AG04449 (cell line): ENCODE measurements around the gene RBMS3.
"Not testable (repeated sequence)": the region's sequence is repeated elsewhere in the genome, so short reads cannot be mapped to it uniquely, and the experiment has no call there.

Experiments used
- CTCF ChIA-PET: fragments of 350-600 bp; formaldehyde crosslinking; extraction: SDS; loops from one replicate; lab custom pipeline; 2021; ENCODE audit warnings: antibody characterized with exemption; lab: Yijun Ruan, JAX
- POLR2A ChIA-PET: fragments of 400-600, 350-600 bp; formaldehyde crosslinking; extraction: SDS; loops from one replicate; lab custom pipeline; 2020; ENCODE audit warnings: antibody characterized with exemption, inconsistent platforms; lab: Yijun Ruan, JAX
- DNase-seq: peaks from one replicate; pipeline ENCODE4 v3.0.0-alpha.2; 2010; ENCODE audit warnings: low read depth, low spot score
- H3K4me3 ChIP-seq: 2 replicates; pipeline ENCODE4 v1.5.1; 2011; ENCODE audit warnings: low read depth, mild to moderate bottlenecking, control low read depth, low read length
- TF ChIP-seq, protein P1 (sequence below): IDR thresholded peaks from one replicate; pipeline ENCODE4 v1.5.1; 2011; ENCODE audit warnings: mild to moderate bottlenecking, moderate library complexity, low read length, control low read depth, inconsistent platforms; ENCODE audit not compliant: insufficient read depth; ENCODE audit errors: missing control alignments

The RBMS3 gene

DNA sequence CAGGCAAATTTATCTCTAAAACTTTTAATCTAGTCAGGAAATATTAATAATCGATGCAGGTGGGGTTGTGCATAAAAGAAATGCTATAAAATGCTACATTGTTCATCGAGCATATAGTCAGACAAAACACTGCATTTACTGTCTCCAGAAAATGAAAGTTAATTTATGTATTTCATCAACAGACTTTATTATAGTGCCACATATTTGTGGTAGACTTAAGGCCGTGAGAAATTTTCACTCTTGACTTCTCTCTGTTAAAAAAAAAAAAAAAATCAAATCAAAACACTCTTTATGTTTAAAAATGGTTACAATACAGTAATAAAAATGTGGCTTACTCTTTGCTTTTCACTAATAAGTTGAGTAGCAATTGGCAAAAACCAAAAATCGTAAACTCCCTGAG lies 67.4 kb downstream of the RBMS3 start:
- ChIA-PET POLR2A (interaction anchor here (0.7 kb wide), 1 partner anchor 22 kb away, joined by 3 read pairs; no protein-coding TSS in a partner anchor), CTCF (no interaction called here)
- H3K4me3 ChIP-seq = no peak overlapping the region
- TF ChIP-seq, protein P1, sequence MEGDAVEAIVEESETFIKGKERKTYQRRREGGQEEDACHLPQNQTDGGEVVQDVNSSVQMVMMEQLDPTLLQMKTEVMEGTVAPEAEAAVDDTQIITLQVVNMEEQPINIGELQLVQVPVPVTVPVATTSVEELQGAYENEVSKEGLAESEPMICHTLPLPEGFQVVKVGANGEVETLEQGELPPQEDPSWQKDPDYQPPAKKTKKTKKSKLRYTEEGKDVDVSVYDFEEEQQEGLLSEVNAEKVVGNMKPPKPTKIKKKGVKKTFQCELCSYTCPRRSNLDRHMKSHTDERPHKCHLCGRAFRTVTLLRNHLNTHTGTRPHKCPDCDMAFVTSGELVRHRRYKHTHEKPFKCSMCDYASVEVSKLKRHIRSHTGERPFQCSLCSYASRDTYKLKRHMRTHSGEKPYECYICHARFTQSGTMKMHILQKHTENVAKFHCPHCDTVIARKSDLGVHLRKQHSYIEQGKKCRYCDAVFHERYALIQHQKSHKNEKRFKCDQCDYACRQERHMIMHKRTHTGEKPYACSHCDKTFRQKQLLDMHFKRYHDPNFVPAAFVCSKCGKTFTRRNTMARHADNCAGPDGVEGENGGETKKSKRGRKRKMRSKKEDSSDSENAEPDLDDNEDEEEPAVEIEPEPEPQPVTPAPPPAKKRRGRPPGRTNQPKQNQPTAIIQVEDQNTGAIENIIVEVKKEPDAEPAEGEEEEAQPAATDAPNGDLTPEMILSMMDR = no peak
- DNase-seq = no peak

DNA sequence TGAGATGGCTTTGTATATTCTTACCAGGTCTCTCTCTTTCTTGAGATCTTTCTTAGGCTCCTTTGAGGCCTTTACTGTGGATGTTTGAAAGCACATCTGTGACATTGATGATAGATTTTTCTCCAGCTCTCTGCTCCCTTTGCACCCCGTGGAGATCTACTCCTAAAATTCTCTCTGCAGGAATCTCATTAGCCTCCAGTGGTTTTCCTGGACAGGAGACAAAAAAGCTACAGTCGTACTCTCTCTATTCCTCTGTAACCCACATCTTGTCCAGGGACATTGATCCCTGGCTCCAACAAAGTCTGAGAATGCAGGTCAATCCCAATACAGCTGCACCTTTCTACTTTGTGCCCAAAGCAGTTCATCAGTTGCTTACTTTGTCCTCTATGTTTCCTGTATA lies 68.2 kb downstream of the RBMS3 start:
- H3K4me3 ChIP-seq = no peak overlapping the region
- no peak for DNase-seq
- CTCF ChIA-PET = no interaction called here
- TF ChIP-seq, protein P1 = no peak
- POLR2A ChIA-PET = interaction anchor here (0.7 kb wide), 1 partner anchor 21 kb away, joined by 3 read pairs; no protein-coding TSS in a partner anchor

DNA sequence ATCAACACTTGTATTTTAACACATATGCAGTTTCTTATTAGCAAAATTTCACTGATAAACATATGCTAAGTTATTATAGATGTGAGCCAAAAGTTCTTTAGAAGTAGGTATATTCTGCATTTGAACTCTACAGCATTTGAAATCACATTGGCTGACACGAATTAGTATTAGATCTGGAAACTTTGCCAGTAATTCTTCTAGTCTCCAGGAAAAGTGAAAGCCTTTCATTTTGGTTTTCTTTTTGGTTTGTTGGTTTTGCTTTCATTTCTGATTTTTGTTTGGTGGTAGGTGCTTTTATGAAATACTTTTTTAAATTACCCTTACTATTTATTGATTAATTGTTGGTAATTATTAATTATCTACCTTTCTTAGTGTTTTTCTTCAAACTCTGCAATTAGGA lies 72.9 kb downstream of the RBMS3 start:
- ChIA-PET CTCF (no interaction called here), POLR2A (no interaction called here)
- H3K4me3 ChIP-seq = no peak overlapping the region
- no peak for DNase-seq
- TF ChIP-seq, protein P1 = no peak

DNA sequence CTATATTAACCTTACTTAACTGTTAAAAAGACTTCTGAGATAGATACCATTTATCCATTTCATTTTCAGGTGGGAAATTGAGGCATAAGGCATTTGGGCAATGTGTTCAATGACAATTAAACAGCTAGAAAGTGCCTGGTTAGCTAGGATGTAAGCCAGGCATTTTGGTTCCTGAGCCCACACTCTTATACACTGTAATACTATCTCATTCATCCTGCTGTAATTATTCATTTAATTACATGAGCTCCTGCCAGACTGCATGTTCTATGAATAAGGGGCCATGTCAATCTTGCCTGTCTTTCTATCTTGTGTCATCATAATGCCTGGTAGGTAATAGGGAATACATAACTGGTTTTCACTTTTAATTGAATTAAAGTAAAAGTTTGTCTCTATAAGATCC lies 74.0 kb downstream of the RBMS3 start:
- CTCF ChIA-PET = no interaction called here
- no peak for DNase-seq
- H3K4me3 ChIP-seq = no peak overlapping the region
- POLR2A ChIA-PET = no interaction called here
- TF ChIP-seq, protein P1 = no peak

DNA sequence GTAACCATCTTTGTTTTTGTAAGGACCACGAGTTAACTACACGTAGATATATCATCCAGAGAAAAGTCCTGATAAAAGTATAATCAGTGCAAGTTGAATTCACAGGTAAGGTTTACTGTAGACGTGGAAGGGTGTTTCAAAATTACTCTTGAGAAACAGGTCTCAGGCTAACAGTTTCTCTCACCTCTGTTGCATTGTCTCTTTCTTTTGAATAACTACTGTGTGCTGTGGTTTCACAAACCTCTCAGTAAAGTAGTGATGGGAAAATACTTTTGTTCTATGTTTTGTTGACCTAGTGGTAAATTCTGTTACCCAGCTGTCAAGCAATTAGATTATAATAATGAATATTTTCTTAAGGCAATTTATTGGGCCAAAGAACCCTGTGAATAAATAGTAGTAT lies 75.2 kb downstream of the RBMS3 start:
- H3K4me3 ChIP-seq = no peak overlapping the region
- ChIA-PET CTCF (no interaction called here), POLR2A (no interaction called here)
- no peak for DNase-seq
- TF ChIP-seq, protein P1 = no peak

DNA sequence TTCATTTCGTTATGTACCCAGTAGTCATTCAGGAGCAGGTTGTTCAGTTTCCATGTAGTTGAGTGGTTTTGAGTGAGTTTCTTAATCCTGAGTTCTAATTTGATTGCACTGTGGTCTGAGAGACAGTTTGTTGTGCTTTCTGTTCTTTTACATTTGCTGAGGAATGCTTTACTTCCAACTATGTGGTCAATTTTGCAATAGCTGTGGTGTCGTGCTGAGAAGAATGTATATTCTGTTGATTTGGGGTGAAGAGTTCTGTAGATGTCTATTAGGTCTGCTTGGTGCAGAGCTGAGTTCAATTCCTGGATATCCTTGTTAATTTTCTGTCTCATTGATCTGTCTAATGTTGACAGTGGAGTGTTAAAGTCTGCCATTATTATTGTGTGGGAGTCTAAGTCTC lies 79.4 kb downstream of the RBMS3 start:
- H3K4me3 ChIP-seq, DNase-seq, POLR2A ChIA-PET: not testable (repeated sequence)
- CTCF ChIA-PET = interaction anchor here (0.7 kb wide), 1 partner anchor 12 kb away, joined by 3 read pairs; no protein-coding TSS in a partner anchor

DNA sequence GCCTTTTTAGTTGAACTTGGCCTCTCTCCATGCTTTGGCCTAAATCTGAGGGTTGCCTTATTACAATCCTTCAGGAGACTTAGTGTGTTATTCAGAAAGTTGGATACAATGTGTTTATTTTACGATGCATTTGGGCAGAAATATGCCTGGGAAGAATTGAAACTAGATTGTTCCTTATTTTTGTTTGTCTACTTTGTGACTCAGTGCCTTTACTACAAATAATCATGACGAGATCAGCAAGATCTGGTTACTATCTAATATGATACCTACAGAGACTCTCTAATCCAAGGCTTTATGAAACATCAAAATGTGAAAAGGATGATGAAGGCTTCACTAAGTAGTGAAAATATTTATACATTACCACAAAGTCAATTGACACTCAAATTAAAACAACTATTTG lies 82.2 kb downstream of the RBMS3 start:
- no peak overlapping the region for H3K4me3 ChIP-seq
- POLR2A ChIA-PET = no interaction called here
- CTCF ChIA-PET = no interaction called here
- no peak for DNase-seq
- TF ChIP-seq, protein P1 = no peak
